Cardiac muscle cell (in vitro differentiated cells and primary cell): Measurements from ENCODE around the gene ERRFI1. TPM values are rescaled to one million over a fixed set of nuclear protein-coding genes. Genes with fewer than 3 reads are reported as not detected.

Source experiments
- DNase-seq, 2 donors: peaks; one replicate each; pipeline versions ENCODE4 v3.0.0 to v3.0.0-alpha.2; 2010 to 2017; ENCODE audit warnings: low read depth in 1 of 2, low spot score in 1 of 2
- H3K27ac ChIP-seq: fragments of 200-600 bp; sonication (generic); 2 replicates; pipeline ENCODE4 v1.5.1; 2016
- H3K27me3 ChIP-seq: fragments of 200-600 bp; sonication (generic); 2 replicates; pipeline ENCODE4 v1.6.0; 2016; ENCODE audit warnings: control low read depth
- H3K36me3 ChIP-seq: fragments of 200-600 bp; sonication (generic); 2 replicates; pipeline ENCODE4 v1.5.1; 2016; ENCODE audit warnings: control low read depth
- H3K4me1 ChIP-seq: fragments of 200-600 bp; sonication (generic); 2 replicates; pipeline ENCODE4 v1.8.1; 2017; ENCODE audit warnings: low read depth, mild to moderate bottlenecking, mixed run types
- H3K4me3 ChIP-seq: fragments of 200-600 bp; sonication (generic); 2 replicates; pipeline ENCODE4 v1.5.1; 2016; ENCODE audit warnings: mild to moderate bottlenecking
- H3K9me3 ChIP-seq: fragments of 200-600 bp; sonication (generic); 2 replicates; pipeline ENCODE4 v1.5.1; 2017; ENCODE audit warnings: low read depth, mild to moderate bottlenecking, control low read depth
- CTCF ChIP-seq: IDR thresholded peaks from 2 replicates; pipeline ENCODE4 v1.5.1; 2012; ENCODE audit warnings: low read depth, mild to moderate bottlenecking, low read length
- polyA plus RNA-seq: library from polyadenylated mRNA; unstranded; fragments of >200 nt; fragmentation: Nextera tagmentation; extraction: Ambion mirVana; gene quantifications from 2 replicates; pipeline ENCODE4 v1.2.1, GENCODE V29; 2016
- total RNA-seq: library from RNA; depleted of rRNA; stranded (reverse); fragments of >200 nt; gene quantifications from 2 replicates; pipeline ENCODE4 v1.2.3, GENCODE V29; 2016

ERRFI1 gene
- total and polyA plus RNA-seq, 2 experiments from 2014 or later = 8.3 to 9.7 TPM

- H3K36me3 ChIP-seq = no peaks in the 10 kb centered on the region
- no peaks in the 10 kb centered on the region for H3K27me3 ChIP-seq
- no peak for TF ChIP-seq CTCF
Observed at GRCh38 chr1:8040586-8040985, 14.5 kb upstream of the ERRFI1 start.

GRCh38 chr1:8039071-8039470 is 13.0 kb upstream of the ERRFI1 start:
- no peak for TF ChIP-seq CTCF
- Histone ChIP-seq H3K4me1 (no peaks in the 10 kb centered on the region), H3K36me3 (no peaks in the 10 kb centered on the region), H3K9me3 (no peaks in the 10 kb centered on the region), H3K4me3 (no peak overlapping the region), H3K27ac (no peak overlapping the region), H3K27me3 (no peaks in the 10 kb centered on the region)
- DNase-seq = no peak

More at GRCh38 chr1:8040586-8040985, 14.5 kb upstream of the ERRFI1 start:
- no peaks in the 10 kb centered on the region for H3K9me3 ChIP-seq
- no peaks in the 10 kb centered on the region for H3K4me1 ChIP-seq
- no peak overlapping the region for H3K27ac ChIP-seq
- no peak overlapping the region for H3K4me3 ChIP-seq
- peak in 1 of 2 donors; percentile 98 for DNase-seq

GRCh38 chr1:8035289-8035688 is 9.2 kb upstream of the ERRFI1 start:
- TF ChIP-seq CTCF = no peak
- H3K4me1 ChIP-seq = no peaks in the 10 kb centered on the region
- H3K27me3 ChIP-seq = no peaks in the 10 kb centered on the region
- no peaks in the 10 kb centered on the region for H3K36me3 ChIP-seq
- H3K4me3 ChIP-seq = no peak overlapping the region
- no peaks in the 10 kb centered on the region for H3K9me3 ChIP-seq
- no peak overlapping the region for H3K27ac ChIP-seq
- no peak for DNase-seq

- Histone ChIP-seq H3K36me3 (no peaks in the 10 kb centered on the region), H3K9me3 (no peaks in the 10 kb centered on the region), H3K27me3 (no peaks in the 10 kb centered on the region), H3K4me3 (no peak overlapping the region), H3K4me1 (no peaks in the 10 kb centered on the region), H3K27ac (no peak overlapping the region)
- TF ChIP-seq CTCF = no peak
- no peak for DNase-seq
Observed at GRCh38 chr1:8033322-8033721, 7.2 kb upstream of the ERRFI1 start.

GRCh38 chr1:8032366-8032910 is 6.3 kb upstream of the ERRFI1 start:
- DNase-seq = no peak
- Histone ChIP-seq H3K4me3 (no peak overlapping the region), H3K9me3 (no peaks in the 10 kb centered on the region), H3K27ac (no peak overlapping the region), H3K36me3 (no peaks in the 10 kb centered on the region), H3K4me1 (no peaks in the 10 kb centered on the region), H3K27me3 (no peaks in the 10 kb centered on the region)
- TF ChIP-seq CTCF = no peak
